Endodermal cell (in vitro differentiated cells): ENCODE results near the gene CNIH2. TPM values are rescaled to one million over a fixed set of nuclear protein-coding genes. Genes with fewer than 3 reads are reported as not detected.

Experiments used
- DNase-seq: peaks from one replicate; pipeline ENCODE4 v3.0.0-alpha.2; 2017
- H3K27ac ChIP-seq: 2 replicates; pipeline ENCODE4 v1.5.1; 2013; ENCODE audit warnings: mild to moderate bottlenecking, low read depth, low read length, moderate library complexity
- H3K27me3 ChIP-seq: 2 replicates; pipeline ENCODE4 v1.6.1; 2013; ENCODE audit warnings: mild to moderate bottlenecking, low read length, moderate library complexity; ENCODE audit not compliant: insufficient read depth, control insufficient read depth, poor library complexity, severe bottlenecking
- H3K36me3 ChIP-seq: 2 replicates; pipeline ENCODE4 v1.7.0; 2013; ENCODE audit warnings: mild to moderate bottlenecking, low read length, moderate library complexity; ENCODE audit not compliant: control insufficient read depth, insufficient read depth
- H3K4me1 ChIP-seq: one replicate; pipeline ENCODE4 v1.7.0; 2013; ENCODE audit warnings: low read length; ENCODE audit not compliant: control insufficient read depth, insufficient read depth
- H3K4me3 ChIP-seq: 2 replicates; pipeline ENCODE4 v1.5.1; 2013; ENCODE audit warnings: mild to moderate bottlenecking, low read length, moderate library complexity
- H3K9ac ChIP-seq: 2 replicates; pipeline ENCODE4 v1.6.1; 2013; ENCODE audit warnings: mild to moderate bottlenecking, low read length, moderate library complexity; ENCODE audit not compliant: poor library complexity, severe bottlenecking; ENCODE audit errors: extremely low read depth
- H3K9me3 ChIP-seq: 2 replicates; pipeline ENCODE4 v1.6.1; 2013; ENCODE audit warnings: mild to moderate bottlenecking, low read length, moderate library complexity; ENCODE audit not compliant: control insufficient read depth
- H3K27ac Mint-ChIP-seq: 2 replicates; pipeline ENCODE4 v1.8.0; 2020; ENCODE audit warnings: mixed read lengths
- H3K27me3 Mint-ChIP-seq: 2 replicates; pipeline ENCODE4 v1.8.0; 2021; ENCODE audit warnings: mild to moderate bottlenecking, mixed read lengths; ENCODE audit not compliant: insufficient read depth
- H3K36me3 Mint-ChIP-seq: 2 replicates; pipeline ENCODE4 v1.8.0; 2020; ENCODE audit warnings: low read depth, mixed read lengths
- H3K4me1 Mint-ChIP-seq: 2 replicates; pipeline ENCODE4 v1.8.0; 2020; ENCODE audit warnings: mixed read lengths
- H3K4me3 Mint-ChIP-seq: 2 replicates; pipeline ENCODE4 v1.8.0; 2020; ENCODE audit warnings: mild to moderate bottlenecking, moderate library complexity, mixed read lengths
- H3K9me3 Mint-ChIP-seq: 2 replicates; pipeline ENCODE4 v1.8.0; 2020; ENCODE audit warnings: mild to moderate bottlenecking, mixed read lengths
- CTCF ChIP-seq: fragments of 200-600 bp; sonication (generic); conservative IDR thresholded peaks from 2 replicates; pipeline ENCODE4 v1.5.0; 2021; ENCODE audit warnings: antibody characterized with exemption, mild to moderate bottlenecking
- WGBS, 2 experiments: methylation state at CpG; one replicate each; pipeline versions ENCODE4 v1.1.5 to v1.1.7; 2013; ENCODE audit warnings: missing lambda C conversion rate in 2 of 2, mixed read lengths in 1 of 2; ENCODE audit not compliant: insufficient coverage in 1 of 2, insufficient read length in 1 of 2; 5-methylcytosine and 5-hydroxymethylcytosine counted together
- total RNA-seq, 2 donors: library from RNA; stranded (reverse); fragmentation: NEBNext Ultra II Directional in 1 of 2; extraction: Animal tissue kit (Norgen Biotek cat#: 25700) in 1 of 2; gene quantifications; 2 replicates in 1 of 2; 3 replicates in 1 of 2; pipeline ENCODE4 v1.2.1, GENCODE V29; 2021

The CNIH2 gene
- total RNA-seq, 2 donors from 2014 or later, result 3.5 to 3.8 TPM

GRCh38 chr11:66293777-66294625 lies 16.0 kb downstream of the CNIH2 start:
- Histone ChIP-seq H3K9ac (no peak overlapping the region), H3K9me3 (no peaks in the 10 kb centered on the region), H3K4me3 (no peak overlapping the region), H3K27ac (no peak overlapping the region), H3K4me1 (no peaks in the 10 kb centered on the region), H3K36me3 (no peaks in the 10 kb centered on the region), H3K27me3 (peaks cover 46% of the 10 kb centered on the region)
- no peak for TF ChIP-seq CTCF
- peaks cover 11% of the 10 kb centered on the region for H3K4me1 Mint-ChIP-seq
- no peaks in the 10 kb centered on the region for H3K36me3 Mint-ChIP-seq
- WGBS, 2 experiments, result 89 to 95% methylated on average over 21 to 30 of the region's 30 CpGs
- peaks cover 51% of the 10 kb centered on the region for H3K27me3 Mint-ChIP-seq
- no peak overlapping the region for H3K27ac Mint-ChIP-seq
- H3K9me3 Mint-ChIP-seq, result no peaks in the 10 kb centered on the region
- no peak overlapping the region for H3K4me3 Mint-ChIP-seq
- DNase-seq, result peak; percentile 47

GRCh38 chr11:66294626-66295620 lies 16.9 kb downstream of the CNIH2 start:
- peaks cover 47% of the 10 kb centered on the region for H3K27me3 Mint-ChIP-seq
- H3K9me3 Mint-ChIP-seq, result no peaks in the 10 kb centered on the region
- no peak overlapping the region for H3K27ac Mint-ChIP-seq
- no peak for TF ChIP-seq CTCF
- 94 to 97% methylated on average over 103 to 123 of the region's 123 CpGs for WGBS, 2 experiments
- Histone ChIP-seq H3K27ac (no peak overlapping the region), H3K27me3 (peaks cover 45% of the 10 kb centered on the region), H3K36me3 (no peaks in the 10 kb centered on the region), H3K9me3 (no peaks in the 10 kb centered on the region), H3K9ac (no peak overlapping the region), H3K4me1 (no peaks in the 10 kb centered on the region), H3K4me3 (no peak overlapping the region)
- no peak overlapping the region for H3K4me3 Mint-ChIP-seq
- peak; percentile 39 for DNase-seq
- no peaks in the 10 kb centered on the region for H3K36me3 Mint-ChIP-seq
- peaks cover 9% of the 10 kb centered on the region for H3K4me1 Mint-ChIP-seq

GRCh38 chr11:66297610-66298009 lies 19.6 kb downstream of the CNIH2 start:
- peaks cover 26% of the 10 kb centered on the region for H3K27me3 Mint-ChIP-seq
- H3K27ac Mint-ChIP-seq, result no peak overlapping the region
- Histone ChIP-seq H3K9me3 (no peaks in the 10 kb centered on the region), H3K27me3 (peaks cover 18% of the 10 kb centered on the region), H3K36me3 (no peaks in the 10 kb centered on the region), H3K27ac (no peak overlapping the region), H3K4me1 (no peaks in the 10 kb centered on the region), H3K4me3 (no peak overlapping the region), H3K9ac (no peak overlapping the region)
- no peak overlapping the region for H3K4me3 Mint-ChIP-seq
- H3K36me3 Mint-ChIP-seq, result no peaks in the 10 kb centered on the region
- WGBS, 2 experiments, result 34 to 47% methylated on average over 7 to 8 of the region's 8 CpGs
- no peaks in the 10 kb centered on the region for H3K9me3 Mint-ChIP-seq
- peaks cover 5% of the 10 kb centered on the region for H3K4me1 Mint-ChIP-seq
- peak; percentile 75 for DNase-seq
- no peak for TF ChIP-seq CTCF
